Measurements from ENCODE around the gene PIH1D1. TPM values are rescaled to one million over a fixed set of nuclear protein-coding genes. Genes with fewer than 3 reads are reported as not detected.

The PIH1D1 gene
- total RNA-seq, 1 donor from 2014 or later = 78.8 TPM

- no peak overlapping the region for H3K27ac Mint-ChIP-seq (ENCODE audit: unreplicated experiment)
- H3K36me3 Mint-ChIP-seq (ENCODE audit: low read depth, unreplicated experiment) = peaks cover 6% of the 10 kb centered on the region
- peaks cover 8% of the 10 kb centered on the region for H3K4me1 Mint-ChIP-seq (ENCODE audit: unreplicated experiment)
- no peaks in the 10 kb centered on the region for H3K9me3 Mint-ChIP-seq (ENCODE audit: unreplicated experiment)
- TF ChIP-seq CTCF (IDR thresholded peaks at IDR 0.05; ENCODE audit: unreplicated experiment) = no peak
- H3K27me3 Mint-ChIP-seq (ENCODE audit: unreplicated experiment) = peaks cover 18% of the 10 kb centered on the region
- DNase-seq (ENCODE audit: low spot score) = no peak
- no peak overlapping the region for H3K4me3 Mint-ChIP-seq (ENCODE audit: unreplicated experiment)
Measured at GRCh38 chr19:49458567-49458903, 6.9 kb upstream of the PIH1D1 start.

DNA sequence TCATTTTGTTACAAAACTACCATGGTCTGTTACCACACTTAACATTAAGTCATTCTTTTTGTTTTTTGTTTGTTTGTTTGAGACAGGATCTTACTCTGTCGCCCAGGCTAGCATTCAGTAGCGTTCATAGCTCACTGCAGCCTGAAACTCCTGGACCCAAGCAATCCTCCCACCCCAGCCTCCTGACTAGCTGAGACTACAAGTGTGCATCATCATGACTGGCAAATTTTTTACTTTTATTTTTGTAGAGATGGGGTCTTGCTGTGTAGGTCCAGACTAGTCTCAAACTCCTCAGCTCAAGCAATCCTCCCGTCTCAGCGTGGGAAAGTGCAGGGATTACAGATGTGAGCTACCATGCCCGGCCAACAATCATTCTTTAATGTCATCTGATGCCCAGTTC, 4.7 kb upstream of the PIH1D1 start:
- peaks cover 20% of the 10 kb centered on the region for H3K4me1 Mint-ChIP-seq (ENCODE audit: unreplicated experiment)
- no peak for TF ChIP-seq CTCF (IDR thresholded peaks at IDR 0.05; ENCODE audit: unreplicated experiment)
- no peak overlapping the region for H3K4me3 Mint-ChIP-seq (ENCODE audit: unreplicated experiment)
- peaks cover 13% of the 10 kb centered on the region for H3K36me3 Mint-ChIP-seq (ENCODE audit: low read depth, unreplicated experiment)
- H3K27me3 Mint-ChIP-seq (ENCODE audit: unreplicated experiment) = peaks cover 24% of the 10 kb centered on the region
- DNase-seq (ENCODE audit: low spot score) = no peak
- peak overlapping the region; percentile 38 for H3K27ac Mint-ChIP-seq (ENCODE audit: unreplicated experiment)
- no peaks in the 10 kb centered on the region for H3K9me3 Mint-ChIP-seq (ENCODE audit: unreplicated experiment)

GRCh38 chr19:49455773-49456172, 4.2 kb upstream of the PIH1D1 start:
- TF ChIP-seq CTCF (IDR thresholded peaks at IDR 0.05; ENCODE audit: unreplicated experiment) = no peak
- Mint-ChIP-seq H3K27me3 (ENCODE audit: unreplicated experiment) (peaks cover 25% of the 10 kb centered on the region), H3K36me3 (ENCODE audit: low read depth, unreplicated experiment) (peaks cover 13% of the 10 kb centered on the region), H3K4me3 (ENCODE audit: unreplicated experiment) (no peak overlapping the region), H3K27ac (ENCODE audit: unreplicated experiment) (peak overlapping the region; percentile 38), H3K9me3 (ENCODE audit: unreplicated experiment) (no peaks in the 10 kb centered on the region), H3K4me1 (ENCODE audit: unreplicated experiment) (peaks cover 22% of the 10 kb centered on the region)
- DNase-seq (ENCODE audit: low spot score) = no peak

DNA sequence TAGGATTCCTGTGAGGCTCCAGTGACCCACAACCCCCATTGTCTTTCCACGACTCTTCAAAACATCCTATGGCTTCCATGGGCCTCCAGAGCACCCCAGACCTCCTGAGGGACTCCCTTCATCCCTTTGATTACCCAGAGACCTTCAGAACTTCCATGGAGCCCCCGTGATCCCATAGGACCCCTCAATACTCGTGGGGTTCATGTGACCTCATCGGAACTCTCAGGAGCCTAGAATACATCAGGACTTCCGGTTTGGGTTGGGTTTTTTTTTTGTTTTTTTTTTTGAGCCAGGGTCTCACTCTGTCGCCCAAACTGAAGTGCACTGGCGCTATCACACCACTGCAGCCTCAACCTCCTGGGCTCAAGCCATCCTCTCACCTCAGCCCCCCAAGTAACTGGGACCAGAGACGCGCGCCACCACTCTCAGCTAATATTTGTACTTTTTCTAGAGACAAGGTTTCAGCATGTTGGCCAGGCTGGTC, 2.2 kb upstream of the PIH1D1 start:
- peaks cover 30% of the 10 kb centered on the region for H3K27me3 Mint-ChIP-seq (ENCODE audit: unreplicated experiment)
- no peak for TF ChIP-seq CTCF (IDR thresholded peaks at IDR 0.05; ENCODE audit: unreplicated experiment)
- peak overlapping the region; percentile 99 for H3K4me3 Mint-ChIP-seq (ENCODE audit: unreplicated experiment)
- H3K9me3 Mint-ChIP-seq (ENCODE audit: unreplicated experiment) = no peaks in the 10 kb centered on the region
- peaks cover 22% of the 10 kb centered on the region for H3K36me3 Mint-ChIP-seq (ENCODE audit: low read depth, unreplicated experiment)
- peaks cover 28% of the 10 kb centered on the region for H3K4me1 Mint-ChIP-seq (ENCODE audit: unreplicated experiment)
- DNase-seq (ENCODE audit: low spot score) = no peak
- H3K27ac Mint-ChIP-seq (ENCODE audit: unreplicated experiment) = peak overlapping the region; percentile 100

- Mint-ChIP-seq H3K27me3 (ENCODE audit: unreplicated experiment) (peaks cover 32% of the 10 kb centered on the region), H3K4me3 (ENCODE audit: unreplicated experiment) (peak within 1 kb of the TSS; percentile 99), H3K36me3 (ENCODE audit: low read depth, unreplicated experiment) (peaks cover 28% of the 10 kb centered on the region), H3K4me1 (ENCODE audit: unreplicated experiment) (peaks cover 31% of the 10 kb centered on the region), H3K27ac (ENCODE audit: unreplicated experiment) (peak within 1 kb of the TSS; percentile 100), H3K9me3 (ENCODE audit: unreplicated experiment) (no peaks in the 10 kb centered on the region)
- no peak for TF ChIP-seq CTCF (IDR thresholded peaks at IDR 0.05; ENCODE audit: unreplicated experiment)
- peak; percentile 98 for DNase-seq (ENCODE audit: low spot score)
Measured at GRCh38 chr19:49453013-49453756, 1.6 kb upstream of the PIH1D1 start, which contains the start of gene ALDH16A1. Gene ALDH16A1, plus strand, starts transcription at chr19:49453225. Its CDS starts 107 bp downstream, at chr19:49453332.
